NCI-H524 (cell line): ENCODE measurements around the gene KRTAP3-1.

Experiments used
- DNase-seq, 2 experiments: peaks; one replicate each; lab custom pipeline; 2025; lab: John Stamatoyannopoulos, UW

Gene KRTAP3-1

GRCh38 chr17:41015454-41015853, 6.5 kb upstream of the KRTAP3-1 start:
- no peak for DNase-seq

GRCh38 chr17:41013606-41014005, 4.7 kb upstream of the KRTAP3-1 start:
- no peak for DNase-seq

GRCh38 chr17:41013181-41013580, 4.3 kb upstream of the KRTAP3-1 start:
- no peak for DNase-seq

GRCh38 chr17:41012326-41013120, 3.6 kb upstream of the KRTAP3-1 start:
- no peak for DNase-seq

GRCh38 chr17:41010441-41010840, 1.5 kb upstream of the KRTAP3-1 start:
- no peak for DNase-seq

- DNase-seq: no peak
Measured at GRCh38 chr17:41009936-41010335, 1.0 kb upstream of the KRTAP3-1 start.

- no peak for DNase-seq
Measured at GRCh38 chr17:41009301-41009760, 403 bp upstream of the KRTAP3-1 start.

- DNase-seq: no peak
Measured at GRCh38 chr17:41004397-41004796, 4.5 kb downstream of the KRTAP3-1 start.

- no peak for DNase-seq
Measured at GRCh38 chr17:41003926-41004325, 5.0 kb downstream of the KRTAP3-1 start.

- no peak for DNase-seq
Measured at GRCh38 chr17:41002814-41003213, 6.1 kb downstream of the KRTAP3-1 start.

GRCh38 chr17:41001795-41002194, 7.1 kb downstream of the KRTAP3-1 start:
- no peak for DNase-seq

- DNase-seq: peak in 1 of 2 experiments; percentile 15
Measured at GRCh38 chr17:40999563-40999962, 9.4 kb downstream of the KRTAP3-1 start, which contains the start of gene KRTAP3-2. KRTAP3-2 (minus strand) TSS chr17:40999906; CDS start chr17:40999853, 53 bp downstream.

- DNase-seq: no peak
Measured at GRCh38 chr17:40997361-40997760, 11.6 kb downstream of the KRTAP3-1 start.

GRCh38 chr17:40996829-40997228, 12.1 kb downstream of the KRTAP3-1 start:
- no peak for DNase-seq

GRCh38 chr17:40995116-40995515, 13.8 kb downstream of the KRTAP3-1 start:
- no peak for DNase-seq

- DNase-seq: no peak
Measured at GRCh38 chr17:40993839-40994238, 15.1 kb downstream of the KRTAP3-1 start, which contains the start of gene KRTAP3-3. KRTAP3-3 (minus strand) TSS chr17:40994164; CDS start chr17:40994097, 67 bp downstream.

- no peak for DNase-seq
Measured at GRCh38 chr17:40993084-40993483, 15.8 kb downstream of the KRTAP3-1 start.

- no peak for DNase-seq
Measured at GRCh38 chr17:40992666-40993065, 16.3 kb downstream of the KRTAP3-1 start.

- no peak for DNase-seq
Measured at GRCh38 chr17:40986920-40987319, 22.0 kb downstream of the KRTAP3-1 start.

- DNase-seq: no peak
Measured at GRCh38 chr17:40984226-40984625, 24.7 kb downstream of the KRTAP3-1 start, which contains the start of gene KRT40. KRT40 (minus strand) TSS chr17:40984326; CDS start chr17:40984273, 53 bp downstream.

GRCh38 chr17:40981115-40981514, 27.8 kb downstream of the KRTAP3-1 start:
- DNase-seq: no peak

- DNase-seq: no peak
Measured at GRCh38 chr17:40980596-40980995, 28.3 kb downstream of the KRTAP3-1 start.

- DNase-seq: no peak
Measured at GRCh38 chr17:40980117-40980516, 28.8 kb downstream of the KRTAP3-1 start.
